ENCODE data around the gene PIP5K1C. TPM values are rescaled to one million over a fixed set of nuclear protein-coding genes. Genes with fewer than 3 reads are reported as not detected.
A peak's percentile ranks its signal among the peaks of the same experiment; 100 is the strongest.

PIP5K1C gene
- total RNA-seq, 1 experiment from 2014 or later, result 26.9 TPM

- TSS peak; percentile 60 for BruUV-seq (replicated peaks)
- Histone ChIP-seq H3K9me3 (ENCODE audit: control insufficient read depth in 1 of 2, insufficient read depth in 1 of 2, low read depth in 1 of 2, low read length in 2 of 2) (no peaks in the 10 kb centered on the region), H3K4me1 (ENCODE audit: control insufficient read depth in 1 of 2, insufficient read depth in 2 of 2, low read length in 2 of 2) (peaks cover 13 to 28% of the 10 kb centered on the region in 2 experiments), H3K36me3 (ENCODE audit: control insufficient read depth in 1 of 2, insufficient read depth in 2 of 2, low read length in 2 of 2) (no peaks in the 10 kb centered on the region), H2AFZ (ENCODE audit: low read depth, low read length, poor library complexity, severe bottlenecking) (no peak overlapping the region), H3K27me3 (ENCODE audit: insufficient read depth, low read length) (no peaks in the 10 kb centered on the region), H3K79me2 (ENCODE audit: insufficient read depth, low read length) (no peaks in the 10 kb centered on the region), H4K20me1 (ENCODE audit: insufficient read depth) (no peaks in the 10 kb centered on the region), H3K27ac (ENCODE audit: low read depth, low read length) (no peak overlapping the region), H3K4me3 (replicated peaks in 1 of 2; ENCODE audit: low read depth in 1 of 2, low read length in 2 of 2) (peak overlapping the region in 1 of 2 experiments; percentile 64; a peak in 1 of 4 replicates), H3K9me2 (ENCODE audit: insufficient read depth) (no peaks in the 10 kb centered on the region), H3K9ac (ENCODE audit: low read length) (no peak overlapping the region), H3K4me2 (ENCODE audit: low read length) (peak overlapping the region; percentile 83)
- TF ChIP-seq ELF1 (IDR thresholded peaks at IDR 0.05; ENCODE audit: borderline replicate concordance, low read depth) (no peak), FOSL1 (IDR thresholded peaks at IDR 0.05; ENCODE audit: low read depth) (no peak), CTCF (IDR thresholded peaks at IDR 0.05 in 2 of 3, conservative IDR thresholded peaks at IDR 0.05 in 1 of 3; ENCODE audit: borderline replicate concordance in 1 of 3, insufficient read depth in 1 of 3, low read depth in 2 of 3, low read length in 2 of 3) (no peak), POLR2A (IDR thresholded peaks at IDR 0.05; ENCODE audit: borderline replicate concordance, extremely low read depth, insufficient read depth, insufficient read length) (no peak)
- no peak for ATAC-seq
- RAD21 ChIA-PET (ENCODE audit: low non-redundant PET in 1 of 2, low total read pairs in 2 of 2, uncharacterized antibody in 2 of 2, unreplicated experiment in 2 of 2), result no interaction called here
- intact Hi-C loops (cut with micrococcal nuclease), result no loop called here
- CTCF ChIA-PET, result no interaction called here
- POLR2A ChIA-PET, result no interaction called here
- DNase-seq (ENCODE audit: low read depth, low spot score), result no peak
Observed at GRCh38 chr19:3605361-3605760, 94.9 kb downstream of the PIP5K1C start.

- Histone ChIP-seq H2AFZ (ENCODE audit: low read depth, low read length, poor library complexity, severe bottlenecking) (no peak overlapping the region), H3K79me2 (ENCODE audit: insufficient read depth, low read length) (no peaks in the 10 kb centered on the region), H3K4me2 (ENCODE audit: low read length) (no peak overlapping the region), H3K36me3 (ENCODE audit: control insufficient read depth in 1 of 2, insufficient read depth in 2 of 2, low read length in 2 of 2) (no peaks in the 10 kb centered on the region), H3K27me3 (ENCODE audit: insufficient read depth, low read length) (no peaks in the 10 kb centered on the region), H4K20me1 (ENCODE audit: insufficient read depth) (no peaks in the 10 kb centered on the region), H3K4me3 (replicated peaks in 1 of 2; ENCODE audit: low read depth in 1 of 2, low read length in 2 of 2) (no peak overlapping the region), H3K9me2 (ENCODE audit: insufficient read depth) (no peaks in the 10 kb centered on the region), H3K9ac (ENCODE audit: low read length) (no peak overlapping the region), H3K27ac (ENCODE audit: low read depth, low read length) (no peak overlapping the region), H3K4me1 (ENCODE audit: control insufficient read depth in 1 of 2, insufficient read depth in 2 of 2, low read length in 2 of 2) (peaks cover 13 to 28% of the 10 kb centered on the region in 2 experiments), H3K9me3 (ENCODE audit: control insufficient read depth in 1 of 2, insufficient read depth in 1 of 2, low read depth in 1 of 2, low read length in 2 of 2) (no peaks in the 10 kb centered on the region)
- no peak for DNase-seq (ENCODE audit: low read depth, low spot score)
- no TSS peak for BruUV-seq (replicated peaks)
- no peak for TF ChIP-seq CEBPB (IDR thresholded peaks at IDR 0.05; ENCODE audit: low read depth)
- no peak for TF ChIP-seq TCF7L2 (IDR thresholded peaks at IDR 0.05; ENCODE audit: borderline replicate concordance, extremely low read depth, insufficient read depth, insufficient read length)
- no peak for TF ChIP-seq FOSL1 (IDR thresholded peaks at IDR 0.05; ENCODE audit: low read depth)
- TF ChIP-seq CTCF (IDR thresholded peaks at IDR 0.05 in 2 of 3, conservative IDR thresholded peaks at IDR 0.05 in 1 of 3; ENCODE audit: borderline replicate concordance in 1 of 3, insufficient read depth in 1 of 3, low read depth in 2 of 3, low read length in 2 of 3), result no peak
- TF ChIP-seq POLR2A (IDR thresholded peaks at IDR 0.05; ENCODE audit: borderline replicate concordance, extremely low read depth, insufficient read depth, insufficient read length), result no peak
- no peak for TF ChIP-seq ZBTB33 (IDR thresholded peaks at IDR 0.05; ENCODE audit: extremely low read depth, insufficient replicate concordance, low read length)
- TF ChIP-seq SRF (IDR thresholded peaks at IDR 0.05; ENCODE audit: low read depth), result no peak
- TF ChIP-seq JUND (IDR thresholded peaks at IDR 0.05), result no peak
- CTCF ChIA-PET, result no interaction called here
- intact Hi-C loops (cut with micrococcal nuclease), result no loop called here
- RAD21 ChIA-PET (ENCODE audit: low non-redundant PET in 1 of 2, low total read pairs in 2 of 2, uncharacterized antibody in 2 of 2, unreplicated experiment in 2 of 2), result no interaction called here
- POLR2A ChIA-PET, result no interaction called here
- no peak for ATAC-seq
Observed at GRCh38 chr19:3604987-3605343, 95.3 kb downstream of the PIP5K1C start.
